HEK293 (cell line): ENCODE results near the gene PRELID3B.

Experiments
- REPIN1 ChIP-seq: fragments of 450-650 bp; formaldehyde crosslinking; IDR thresholded peaks from 2 replicates; pipeline ENCODE4 v1.5.1; 2017; ENCODE audit warnings: missing biosample characterization, missing genetic modification characterization, low read depth
- ZNF121 ChIP-seq: fragments of 450-650 bp; formaldehyde crosslinking; IDR thresholded peaks from 2 replicates; pipeline ENCODE4 v1.5.1; 2016; ENCODE audit warnings: missing biosample characterization, missing genetic modification characterization
- ZNF23 ChIP-seq: fragments of 450-650 bp; formaldehyde crosslinking; IDR thresholded peaks from 2 replicates; pipeline ENCODE4 v1.5.1; 2016; ENCODE audit warnings: missing biosample characterization, missing genetic modification characterization, borderline replicate concordance
- ZNF501 ChIP-seq: fragments of 450-650 bp; formaldehyde crosslinking; IDR thresholded peaks from 2 replicates; pipeline ENCODE4 v1.5.1; 2016; ENCODE audit warnings: missing biosample characterization, missing genetic modification characterization
- ZNF521 ChIP-seq: fragments of 450-650 bp; formaldehyde crosslinking; IDR thresholded peaks from 2 replicates; pipeline ENCODE4 v1.5.1; 2017; ENCODE audit warnings: missing biosample characterization, mild to moderate bottlenecking, missing genetic modification characterization
- ZNF776 ChIP-seq: fragments of 450-650 bp; formaldehyde crosslinking; IDR thresholded peaks from 2 replicates; pipeline ENCODE4 v1.5.0; 2017; ENCODE audit warnings: missing biosample characterization, missing genetic modification characterization, borderline replicate concordance
- TF ChIP-seq, protein P1 (sequence below): fragments of 450-650 bp; formaldehyde crosslinking; conservative IDR thresholded peaks from 2 replicates; pipeline ENCODE4 v1.5.1; 2016; ENCODE audit warnings: low read depth, missing biosample characterization, missing genetic modification characterization
- TF ChIP-seq, protein P2 (sequence below): fragments of 450-650 bp; formaldehyde crosslinking; IDR thresholded peaks from 2 replicates; pipeline ENCODE4 v1.5.1; 2016; ENCODE audit warnings: missing biosample characterization, missing genetic modification characterization
- TF ChIP-seq, protein P3 (sequence below): fragments of 450-650 bp; formaldehyde crosslinking; IDR thresholded peaks from 2 replicates; pipeline ENCODE4 v1.5.1; 2016; ENCODE audit warnings: missing biosample characterization, missing genetic modification characterization, low read depth

DNA sequence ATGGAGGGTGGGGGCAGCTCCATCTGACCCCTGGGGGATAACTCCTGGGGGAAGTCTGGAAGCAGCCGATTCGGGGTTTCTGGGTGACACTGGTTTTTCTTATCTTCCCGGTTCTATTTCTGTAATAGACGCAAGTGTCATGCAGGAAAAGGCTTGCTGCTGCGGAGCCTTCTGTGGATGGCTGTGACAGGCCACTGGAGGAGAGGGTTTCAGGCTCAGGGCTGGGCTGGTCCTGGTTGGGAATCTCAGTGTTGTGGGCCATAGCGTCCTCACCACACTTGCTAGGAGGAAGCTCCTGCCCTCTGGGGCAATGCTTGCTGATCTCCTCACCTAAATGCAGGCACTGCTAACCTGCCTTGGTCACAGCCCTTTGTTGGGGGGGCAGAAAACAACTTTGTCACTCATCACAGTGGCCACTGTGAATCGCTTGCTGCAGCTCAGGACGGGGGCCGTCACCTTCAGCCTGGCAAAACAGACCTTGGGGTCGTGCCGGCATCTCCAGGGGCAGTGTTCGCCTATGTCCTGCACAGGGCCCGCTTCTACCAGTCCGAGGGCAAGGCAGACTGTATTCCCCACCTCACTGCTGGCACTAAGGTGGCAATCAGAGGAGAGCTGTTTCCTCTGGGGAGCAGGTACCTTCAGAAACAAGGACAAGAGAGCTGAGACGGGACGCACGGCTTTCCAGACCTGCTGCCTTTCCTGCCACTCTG lies 27.8 kb downstream of the PRELID3B start:
- TF ChIP-seq, protein P1, sequence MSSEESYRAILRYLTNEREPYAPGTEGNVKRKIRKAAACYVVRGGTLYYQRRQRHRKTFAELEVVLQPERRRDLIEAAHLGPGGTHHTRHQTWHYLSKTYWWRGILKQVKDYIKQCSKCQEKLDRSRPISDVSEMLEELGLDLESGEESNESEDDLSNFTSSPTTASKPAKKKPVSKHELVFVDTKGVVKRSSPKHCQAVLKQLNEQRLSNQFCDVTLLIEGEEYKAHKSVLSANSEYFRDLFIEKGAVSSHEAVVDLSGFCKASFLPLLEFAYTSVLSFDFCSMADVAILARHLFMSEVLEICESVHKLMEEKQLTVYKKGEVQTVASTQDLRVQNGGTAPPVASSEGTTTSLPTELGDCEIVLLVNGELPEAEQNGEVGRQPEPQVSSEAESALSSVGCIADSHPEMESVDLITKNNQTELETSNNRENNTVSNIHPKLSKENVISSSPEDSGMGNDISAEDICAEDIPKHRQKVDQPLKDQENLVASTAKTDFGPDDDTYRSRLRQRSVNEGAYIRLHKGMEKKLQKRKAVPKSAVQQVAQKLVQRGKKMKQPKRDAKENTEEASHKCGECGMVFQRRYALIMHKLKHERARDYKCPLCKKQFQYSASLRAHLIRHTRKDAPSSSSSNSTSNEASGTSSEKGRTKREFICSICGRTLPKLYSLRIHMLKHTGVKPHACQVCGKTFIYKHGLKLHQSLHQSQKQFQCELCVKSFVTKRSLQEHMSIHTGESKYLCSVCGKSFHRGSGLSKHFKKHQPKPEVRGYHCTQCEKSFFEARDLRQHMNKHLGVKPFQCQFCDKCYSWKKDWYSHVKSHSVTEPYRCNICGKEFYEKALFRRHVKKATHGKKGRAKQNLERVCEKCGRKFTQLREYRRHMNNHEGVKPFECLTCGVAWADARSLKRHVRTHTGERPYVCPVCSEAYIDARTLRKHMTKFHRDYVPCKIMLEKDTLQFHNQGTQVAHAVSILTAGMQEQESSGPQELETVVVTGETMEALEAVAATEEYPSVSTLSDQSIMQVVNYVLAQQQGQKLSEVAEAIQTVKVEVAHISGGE (tag by site-specific recombination) = no peak
- TF ChIP-seq REPIN1 (no peak), ZNF501 (tag by site-specific recombination) (no peak), ZNF521 (tag by site-specific recombination) (no peak), ZNF776 (no peak), ZNF23 (tag by site-specific recombination) (no peak), ZNF121 (tag by site-specific recombination) (no peak)
- TF ChIP-seq, protein P2, sequence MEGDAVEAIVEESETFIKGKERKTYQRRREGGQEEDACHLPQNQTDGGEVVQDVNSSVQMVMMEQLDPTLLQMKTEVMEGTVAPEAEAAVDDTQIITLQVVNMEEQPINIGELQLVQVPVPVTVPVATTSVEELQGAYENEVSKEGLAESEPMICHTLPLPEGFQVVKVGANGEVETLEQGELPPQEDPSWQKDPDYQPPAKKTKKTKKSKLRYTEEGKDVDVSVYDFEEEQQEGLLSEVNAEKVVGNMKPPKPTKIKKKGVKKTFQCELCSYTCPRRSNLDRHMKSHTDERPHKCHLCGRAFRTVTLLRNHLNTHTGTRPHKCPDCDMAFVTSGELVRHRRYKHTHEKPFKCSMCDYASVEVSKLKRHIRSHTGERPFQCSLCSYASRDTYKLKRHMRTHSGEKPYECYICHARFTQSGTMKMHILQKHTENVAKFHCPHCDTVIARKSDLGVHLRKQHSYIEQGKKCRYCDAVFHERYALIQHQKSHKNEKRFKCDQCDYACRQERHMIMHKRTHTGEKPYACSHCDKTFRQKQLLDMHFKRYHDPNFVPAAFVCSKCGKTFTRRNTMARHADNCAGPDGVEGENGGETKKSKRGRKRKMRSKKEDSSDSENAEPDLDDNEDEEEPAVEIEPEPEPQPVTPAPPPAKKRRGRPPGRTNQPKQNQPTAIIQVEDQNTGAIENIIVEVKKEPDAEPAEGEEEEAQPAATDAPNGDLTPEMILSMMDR = no peak
- TF ChIP-seq, protein P3, sequence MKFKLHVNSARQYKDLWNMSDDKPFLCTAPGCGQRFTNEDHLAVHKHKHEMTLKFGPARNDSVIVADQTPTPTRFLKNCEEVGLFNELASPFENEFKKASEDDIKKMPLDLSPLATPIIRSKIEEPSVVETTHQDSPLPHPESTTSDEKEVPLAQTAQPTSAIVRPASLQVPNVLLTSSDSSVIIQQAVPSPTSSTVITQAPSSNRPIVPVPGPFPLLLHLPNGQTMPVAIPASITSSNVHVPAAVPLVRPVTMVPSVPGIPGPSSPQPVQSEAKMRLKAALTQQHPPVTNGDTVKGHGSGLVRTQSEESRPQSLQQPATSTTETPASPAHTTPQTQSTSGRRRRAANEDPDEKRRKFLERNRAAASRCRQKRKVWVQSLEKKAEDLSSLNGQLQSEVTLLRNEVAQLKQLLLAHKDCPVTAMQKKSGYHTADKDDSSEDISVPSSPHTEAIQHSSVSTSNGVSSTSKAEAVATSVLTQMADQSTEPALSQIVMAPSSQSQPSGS = no peak
